ENCODE results near the gene CHRNB4. TPM values are rescaled to one million over a fixed set of nuclear protein-coding genes. Genes with fewer than 3 reads are reported as not detected.
"Not testable (repeated sequence)": the region's sequence is repeated elsewhere in the genome, so short reads cannot be mapped to it uniquely, and the experiment has no call there.

The CHRNB4 gene
- polyA plus RNA-seq, 12 donors, result 0.12 to 1.3 (median 0.36) TPM; not detected in 2

DNA sequence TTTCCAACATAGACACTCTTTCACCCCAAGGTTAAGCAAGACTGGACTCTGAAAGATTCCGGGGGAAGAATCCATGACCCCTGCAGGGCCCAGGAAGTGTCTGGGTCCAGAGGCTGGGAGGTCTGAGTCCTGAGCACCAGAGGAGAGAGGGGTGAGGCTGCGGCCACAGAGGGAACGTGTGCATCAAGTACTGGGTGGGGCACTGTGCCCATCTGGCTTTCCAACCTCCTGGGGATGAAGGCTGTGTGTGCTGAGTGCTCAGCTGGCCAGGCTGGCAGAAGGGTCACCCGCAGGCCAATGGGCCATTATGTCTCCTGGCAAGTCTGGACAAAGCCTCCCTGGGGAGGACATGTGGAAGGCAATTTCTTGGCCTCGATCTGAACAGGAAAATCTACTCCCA is 23.5 kb downstream of the CHRNB4 start:
- DNase-seq, result no peak

DNA sequence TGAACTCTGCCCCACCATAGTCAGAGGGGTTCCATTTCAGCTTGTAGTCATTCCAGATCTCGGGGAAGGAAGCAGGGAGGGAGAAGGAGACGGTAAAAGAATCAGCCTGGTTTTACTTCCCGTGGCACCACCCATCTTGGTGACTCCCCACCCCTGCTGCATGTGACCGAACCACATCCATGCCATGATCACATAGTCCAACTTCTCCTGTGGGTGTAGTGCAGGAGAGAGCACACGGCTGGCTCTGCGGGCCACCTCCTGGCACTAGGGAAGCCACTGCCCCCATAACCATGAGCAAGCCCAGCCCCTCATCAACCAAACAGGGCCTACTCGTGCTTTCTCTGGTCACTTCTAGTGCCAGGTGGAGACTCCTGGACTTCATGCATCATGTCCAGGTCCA is 23.9 kb downstream of the CHRNB4 start:
- DNase-seq, result no peak

DNA sequence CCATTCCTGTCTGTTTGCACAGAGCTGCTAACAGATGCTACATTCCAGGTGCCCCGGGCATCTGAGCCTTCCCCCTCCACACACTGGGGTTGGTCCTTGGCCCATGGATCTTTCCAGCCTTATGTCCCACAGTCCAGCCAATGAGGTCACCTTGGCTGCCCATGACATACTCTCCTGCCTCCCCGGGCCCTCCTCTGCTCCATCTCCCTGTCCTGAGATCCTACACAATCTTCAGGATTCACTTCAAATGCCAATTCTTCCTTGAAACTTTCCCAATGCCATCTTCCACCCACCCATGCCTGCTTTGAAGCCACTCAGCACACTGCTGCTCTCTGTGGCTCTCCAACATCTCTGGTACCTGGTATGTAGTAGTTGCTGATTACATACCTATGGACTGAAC is 24.5 kb downstream of the CHRNB4 start:
- no peak for DNase-seq

DNA sequence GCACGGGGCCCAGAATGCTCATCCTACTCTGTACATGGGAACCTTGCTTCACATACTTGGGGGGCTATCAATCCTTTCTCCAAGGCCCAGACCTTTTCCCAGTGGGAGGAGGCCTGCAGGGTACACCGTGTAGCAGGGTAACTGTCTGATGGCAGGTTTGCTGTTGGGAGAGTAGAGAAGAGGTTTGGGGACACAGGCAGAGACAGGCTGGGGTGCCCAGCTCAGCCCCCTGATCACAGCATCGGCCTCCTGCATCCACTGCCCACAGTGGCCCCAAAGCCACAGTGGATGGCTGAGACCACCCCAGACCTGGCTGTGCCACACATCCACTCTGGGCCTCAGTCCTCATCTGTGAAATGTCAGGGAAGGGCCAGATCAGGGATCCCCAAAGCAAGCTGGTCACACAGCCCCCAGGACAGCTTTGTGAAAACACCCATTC is 25.8 kb downstream of the CHRNB4 start:
- no peak for DNase-seq

DNA sequence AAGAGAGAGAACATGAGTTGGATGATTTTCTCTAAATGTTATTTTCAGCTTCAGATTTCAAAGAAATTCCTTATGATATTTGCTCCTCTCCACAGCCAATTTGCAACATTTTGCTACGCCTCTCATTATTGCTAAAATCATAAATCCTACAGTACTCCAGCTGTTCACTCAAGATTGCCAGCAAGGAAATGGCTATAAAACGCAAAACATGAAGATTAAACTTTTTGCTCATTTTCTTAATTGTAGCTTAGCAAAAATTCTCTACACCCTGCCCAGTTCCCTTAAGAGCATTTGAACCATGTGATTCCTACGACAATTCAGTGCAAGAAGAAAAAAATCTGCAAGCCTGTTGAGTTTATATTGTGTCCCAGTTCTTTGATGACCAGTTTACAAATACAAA is 27.0 kb downstream of the CHRNB4 start:
- no peak for DNase-seq

DNA sequence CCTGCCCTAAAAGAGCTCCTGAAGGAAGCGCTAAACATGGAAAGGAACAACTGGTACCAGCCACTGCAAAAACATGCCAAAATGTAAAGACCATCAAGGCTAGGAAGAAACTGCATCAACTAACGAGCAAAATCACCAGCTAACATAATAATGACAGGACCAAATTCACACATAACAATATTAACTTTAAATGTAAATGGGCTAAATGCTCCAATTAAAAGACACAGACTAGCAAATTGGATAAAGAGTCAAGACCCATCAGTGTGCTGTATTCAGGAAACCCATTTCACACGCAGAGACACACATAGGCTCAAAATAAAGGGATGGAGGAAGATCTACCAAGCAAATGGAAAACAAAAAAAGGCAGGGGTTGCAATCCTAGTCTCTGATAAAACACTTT is 31.5 kb downstream of the CHRNB4 start:
- not testable (repeated sequence) for DNase-seq

DNA sequence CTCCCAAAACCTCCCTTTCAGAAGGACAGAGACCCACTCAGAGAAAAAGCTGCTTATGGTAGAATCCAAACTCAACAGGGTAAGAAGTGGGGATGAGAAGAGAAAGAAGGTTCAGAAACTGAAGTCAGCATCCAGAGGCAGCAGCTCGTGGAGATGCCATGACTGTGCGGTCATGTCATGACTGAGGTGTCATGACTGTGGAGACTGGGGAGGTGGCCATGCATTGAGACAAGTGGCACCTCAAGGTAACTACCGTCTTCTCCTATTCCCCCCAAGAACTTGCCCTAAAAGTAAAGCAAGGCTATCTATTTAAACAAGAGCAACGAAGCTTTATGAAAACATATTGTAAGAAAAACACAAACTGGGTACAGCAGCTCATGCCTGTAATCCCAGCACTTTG is 35.3 kb downstream of the CHRNB4 start:
- DNase-seq, result no peak

DNA sequence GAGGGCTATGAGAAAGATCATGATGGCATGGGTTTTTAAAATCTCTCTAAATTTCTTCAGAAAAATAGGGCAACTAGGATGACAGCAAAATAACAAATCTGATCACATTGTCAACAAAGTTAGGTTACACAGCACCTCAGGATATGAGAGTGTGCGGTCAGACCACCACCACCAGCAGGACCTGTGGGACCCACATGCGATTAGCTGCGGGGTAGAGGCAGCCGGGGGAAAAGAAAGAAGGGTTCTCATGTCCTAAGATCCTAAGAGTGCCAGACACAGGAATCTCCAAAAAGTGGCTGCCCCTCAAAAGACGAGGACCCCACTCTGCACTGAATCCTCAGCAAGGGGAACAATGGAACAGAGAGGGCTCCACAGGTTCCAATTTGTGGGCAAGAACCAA is 35.8 kb downstream of the CHRNB4 start:
- no peak for DNase-seq

DNA sequence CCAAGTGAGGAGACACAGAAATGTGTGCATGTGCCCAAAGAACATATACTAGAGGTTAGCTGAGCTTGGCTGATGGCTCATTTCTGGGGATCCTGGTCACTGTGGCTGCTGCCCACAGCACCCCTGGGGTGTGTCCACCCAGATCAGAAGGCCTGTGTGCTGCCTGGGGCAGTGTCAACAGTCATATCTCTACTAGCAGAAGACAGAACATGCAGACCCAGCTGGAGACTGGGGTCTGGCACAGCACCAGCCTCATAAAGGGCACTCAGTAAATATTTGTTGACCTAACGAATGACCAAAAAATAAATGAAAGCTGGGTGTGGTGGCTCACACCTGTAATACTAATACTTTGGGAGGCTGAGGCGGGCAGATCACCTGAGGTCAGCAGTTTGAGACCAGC is 36.6 kb downstream of the CHRNB4 start:
- DNase-seq, result no peak

DNA sequence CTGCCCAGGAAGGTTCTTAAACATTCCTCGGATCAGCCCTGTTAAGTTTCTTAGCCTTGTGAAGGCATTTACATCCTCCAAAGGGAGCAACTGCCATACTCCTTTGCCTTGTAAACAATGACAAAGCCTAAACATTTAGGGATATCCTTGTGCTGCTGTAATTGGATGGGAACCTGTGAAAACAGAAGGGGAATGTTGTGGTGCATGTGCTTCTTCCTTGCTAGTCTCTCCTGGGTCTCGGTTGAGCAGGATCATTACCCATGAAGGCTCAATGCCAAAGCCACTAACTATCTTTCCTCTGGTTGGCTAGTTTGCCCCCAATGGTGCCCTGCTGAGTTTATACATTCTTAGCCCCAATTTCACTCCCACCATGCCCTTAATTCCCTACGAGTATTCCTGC is 37.5 kb downstream of the CHRNB4 start:
- DNase-seq, result no peak

DNA sequence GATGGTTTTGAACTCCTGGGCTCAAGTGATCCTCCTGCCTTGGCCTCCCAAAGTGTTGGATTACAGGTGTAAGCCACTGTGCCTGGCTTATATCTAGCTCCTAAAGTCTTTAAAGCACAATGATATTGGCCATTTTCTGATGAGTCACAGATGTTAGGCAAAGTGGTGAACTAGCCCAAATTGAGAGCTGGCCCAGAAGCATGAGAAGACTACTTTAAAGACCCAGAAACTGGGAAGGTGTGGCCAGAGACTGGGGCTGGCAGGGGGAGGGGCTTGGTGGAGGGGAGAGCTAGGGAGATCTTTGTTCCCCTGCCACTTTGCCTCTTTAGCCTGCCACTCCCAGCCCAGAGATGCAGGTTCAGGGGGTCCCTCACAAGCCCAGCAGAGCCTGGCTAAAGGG is 41.8 kb downstream of the CHRNB4 start:
- no peak for DNase-seq

DNA sequence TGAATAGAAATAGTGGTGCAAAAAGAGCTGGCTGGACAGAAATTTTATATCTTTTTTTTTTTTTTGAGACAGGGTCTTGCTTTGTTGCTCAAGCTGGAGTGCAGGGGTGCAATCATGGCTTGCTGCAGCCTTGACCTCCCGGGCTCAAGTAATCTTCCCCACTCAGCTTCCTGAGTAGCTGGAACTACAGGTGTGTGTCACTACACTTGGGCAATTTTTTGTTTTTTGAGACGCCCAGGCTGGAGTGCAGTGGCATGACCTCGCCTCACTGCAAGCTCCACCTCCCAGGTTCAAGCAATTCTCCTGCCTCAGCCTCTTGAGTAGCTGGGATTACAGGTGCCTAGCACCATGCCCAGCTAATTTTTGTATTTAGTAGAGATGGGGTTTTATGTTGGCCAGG is 42.7 kb downstream of the CHRNB4 start:
- DNase-seq, result no peak

DNA sequence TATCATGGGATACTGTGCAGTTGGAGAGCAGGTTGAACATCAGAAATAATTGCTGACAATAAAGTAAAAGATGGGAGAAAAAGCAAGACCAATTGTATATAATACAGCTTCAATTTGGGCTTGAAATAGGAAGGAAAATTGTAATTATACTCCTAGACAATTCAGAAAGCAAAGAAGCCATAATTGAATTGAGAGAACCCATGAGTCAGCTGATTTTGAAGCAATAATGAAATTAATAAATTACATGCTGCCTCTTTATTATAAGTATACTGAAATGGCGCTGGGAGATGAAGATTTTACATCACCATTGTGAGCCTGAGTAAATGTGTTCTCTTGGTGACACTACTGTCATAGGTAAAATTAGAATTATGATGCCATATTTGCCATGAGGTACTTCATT is 43.4 kb downstream of the CHRNB4 start:
- no peak for DNase-seq

DNA sequence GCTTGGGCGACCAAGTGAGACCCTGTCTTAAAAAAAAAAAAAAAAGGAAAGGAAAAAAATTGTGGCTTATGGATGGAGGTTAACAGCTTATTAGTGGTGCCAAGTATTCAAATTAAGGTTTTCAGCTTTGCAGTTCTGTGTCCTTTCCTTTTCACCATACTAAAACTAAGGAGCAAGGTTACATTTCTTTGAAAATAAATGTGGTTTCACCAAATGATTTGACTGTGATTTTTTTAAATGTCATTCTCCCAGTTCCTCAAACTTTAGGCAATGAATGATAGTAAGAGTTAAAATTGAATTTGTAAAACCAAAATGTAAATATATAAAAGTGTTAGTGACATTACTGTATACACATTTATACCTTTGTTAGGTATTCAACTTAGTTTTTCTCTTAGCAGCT is 66.1 kb downstream of the CHRNB4 start:
- DNase-seq, result no peak

Other genes with a start within 250 kb of the CHRNB4 start
- 100 to 1,000 TPM in 1 of 12 donors, 10 to 100 TPM in 11; 38.3 to 218 (median 46.7) TPM for gene IREB2, start 203.0 kb downstream of the CHRNB4 start, polyA plus RNA-seq (ENCODE audit: insufficient read length in 12 of 12)
- gene HYKK, start 133.6 kb downstream of the CHRNB4 start, polyA plus RNA-seq (ENCODE audit: insufficient read length in 12 of 12), result 1 to 10 TPM in 10 of 12 donors, not detected in 2; 1.2 to 3.7 (median 2.1) TPM
- gene PSMA4, start 100.8 kb downstream of the CHRNB4 start, polyA plus RNA-seq (ENCODE audit: insufficient read length in 12 of 12), result 100 to 1,000 TPM in 11 of 12 donors, not detected in 1; 122 to 211 (median 168) TPM
- gene CHRNA5, start 75.7 kb downstream of the CHRNB4 start, polyA plus RNA-seq (ENCODE audit: insufficient read length in 12 of 12), result 1 to 10 TPM in 7 of 12 donors, under 1 TPM in 3, not detected in 2; 0.54 to 5.0 (median 1.5) TPM
- 10 to 100 TPM in 1 of 12 donors, under 1 TPM in 9, not detected in 2; 0.16 to 12.6 (median 0.26) TPM for gene CHRNA3, start 20.2 kb downstream of the CHRNB4 start, polyA plus RNA-seq (ENCODE audit: insufficient read length in 12 of 12)
- 10 to 100 TPM in 11 of 12 donors, not detected in 1; 10.5 to 20.3 (median 17.0) TPM for gene ADAMTS7, start 170.3 kb upstream of the CHRNB4 start, polyA plus RNA-seq (ENCODE audit: insufficient read length in 12 of 12)
- 1,000 to 10,000 TPM in 1 of 12 donors, 100 to 1,000 TPM in 11; 499 to 3,380 (median 596) TPM for gene MORF4L1, start 231.7 kb upstream of the CHRNB4 start, polyA plus RNA-seq (ENCODE audit: insufficient read length in 12 of 12)